Measurements from ENCODE around the gene ANO1.

ANO1 gene

GRCh38 chr11:70075836-70076235 lies 2.3 kb upstream of the ANO1 start:
- Histone ChIP-seq H3K4me3 (ENCODE audit: low read length) (no peak overlapping the region), H3K9ac (ENCODE audit: low read length) (no peak overlapping the region), H3K9me3 (ENCODE audit: control insufficient read depth, low read length) (no peaks in the 10 kb centered on the region), H3K36me3 (ENCODE audit: control insufficient read depth, insufficient read depth, low read length, severe bottlenecking) (no peaks in the 10 kb centered on the region), H3K4me1 (ENCODE audit: control insufficient read depth, insufficient read depth, low read length) (peaks cover 3% of the 10 kb centered on the region), H3K27me3 (replicated peaks; ENCODE audit: control insufficient read depth, insufficient read depth, low read length) (peaks cover 51% of the 10 kb centered on the region)
- no peak for DNase-seq (ENCODE audit: low read depth)

- Histone ChIP-seq H3K4me3 (ENCODE audit: low read length) (no peak overlapping the region), H3K27me3 (replicated peaks; ENCODE audit: control insufficient read depth, insufficient read depth, low read length) (peaks cover 49% of the 10 kb centered on the region), H3K9me3 (ENCODE audit: control insufficient read depth, low read length) (no peaks in the 10 kb centered on the region), H3K4me1 (ENCODE audit: control insufficient read depth, insufficient read depth, low read length) (peaks cover 3% of the 10 kb centered on the region), H3K9ac (ENCODE audit: low read length) (no peak overlapping the region), H3K36me3 (ENCODE audit: control insufficient read depth, insufficient read depth, low read length, severe bottlenecking) (no peaks in the 10 kb centered on the region)
- no peak for DNase-seq (ENCODE audit: low read depth)
These were observed 1.6 kb upstream of the ANO1 start for GRCh38 chr11:70076461-70076931.

GRCh38 chr11:70077411-70078094 lies 564 bp upstream of the ANO1 start:
- H3K4me1 ChIP-seq (ENCODE audit: control insufficient read depth, insufficient read depth, low read length), result peaks cover 3% of the 10 kb centered on the region
- no peaks in the 10 kb centered on the region for H3K9me3 ChIP-seq (ENCODE audit: control insufficient read depth, low read length)
- H3K4me3 ChIP-seq (ENCODE audit: low read length), result no peak overlapping the region
- H3K9ac ChIP-seq (ENCODE audit: low read length), result no peak overlapping the region
- DNase-seq (ENCODE audit: low read depth), result no peak
- H3K27me3 ChIP-seq (replicated peaks; ENCODE audit: control insufficient read depth, insufficient read depth, low read length), result peaks cover 56% of the 10 kb centered on the region
- no peaks in the 10 kb centered on the region for H3K36me3 ChIP-seq (ENCODE audit: control insufficient read depth, insufficient read depth, low read length, severe bottlenecking)

GRCh38 chr11:70078781-70079616 lies 882 bp downstream of the ANO1 start:
- peaks cover 43% of the 10 kb centered on the region for H3K27me3 ChIP-seq (replicated peaks; ENCODE audit: control insufficient read depth, insufficient read depth, low read length)
- H3K4me1 ChIP-seq (ENCODE audit: control insufficient read depth, insufficient read depth, low read length), result peaks cover 2% of the 10 kb centered on the region
- H3K4me3 ChIP-seq (ENCODE audit: low read length), result no peak overlapping the region
- H3K9me3 ChIP-seq (ENCODE audit: control insufficient read depth, low read length), result no peaks in the 10 kb centered on the region
- H3K36me3 ChIP-seq (ENCODE audit: control insufficient read depth, insufficient read depth, low read length, severe bottlenecking), result no peaks in the 10 kb centered on the region
- no peak for DNase-seq (ENCODE audit: low read depth)
- H3K9ac ChIP-seq (ENCODE audit: low read length), result no peak overlapping the region

- Histone ChIP-seq H3K9ac (ENCODE audit: low read length) (no peak overlapping the region), H3K9me3 (ENCODE audit: control insufficient read depth, low read length) (no peaks in the 10 kb centered on the region), H3K4me3 (ENCODE audit: low read length) (no peak overlapping the region), H3K36me3 (ENCODE audit: control insufficient read depth, insufficient read depth, low read length, severe bottlenecking) (no peaks in the 10 kb centered on the region), H3K4me1 (ENCODE audit: control insufficient read depth, insufficient read depth, low read length) (no peaks in the 10 kb centered on the region), H3K27me3 (replicated peaks; ENCODE audit: control insufficient read depth, insufficient read depth, low read length) (peaks cover 38% of the 10 kb centered on the region)
- no peak for DNase-seq (ENCODE audit: low read depth)
These were observed 1.6 kb downstream of the ANO1 start for GRCh38 chr11:70079691-70080090.

GRCh38 chr11:70080763-70081162 lies 2.6 kb downstream of the ANO1 start:
- no peak overlapping the region for H3K9ac ChIP-seq (ENCODE audit: low read length)
- H3K4me1 ChIP-seq (ENCODE audit: control insufficient read depth, insufficient read depth, low read length), result no peaks in the 10 kb centered on the region
- no peaks in the 10 kb centered on the region for H3K36me3 ChIP-seq (ENCODE audit: control insufficient read depth, insufficient read depth, low read length, severe bottlenecking)
- H3K27me3 ChIP-seq (replicated peaks; ENCODE audit: control insufficient read depth, insufficient read depth, low read length), result peaks cover 38% of the 10 kb centered on the region
- DNase-seq (ENCODE audit: low read depth), result no peak
- no peaks in the 10 kb centered on the region for H3K9me3 ChIP-seq (ENCODE audit: control insufficient read depth, low read length)
- no peak overlapping the region for H3K4me3 ChIP-seq (ENCODE audit: low read length)

GRCh38 chr11:70082829-70083228 lies 4.7 kb downstream of the ANO1 start:
- no peak for DNase-seq (ENCODE audit: low read depth)
- Histone ChIP-seq H3K4me3 (ENCODE audit: low read length) (no peak overlapping the region), H3K27me3 (replicated peaks; ENCODE audit: control insufficient read depth, insufficient read depth, low read length) (peaks cover 33% of the 10 kb centered on the region), H3K4me1 (ENCODE audit: control insufficient read depth, insufficient read depth, low read length) (no peaks in the 10 kb centered on the region), H3K36me3 (ENCODE audit: control insufficient read depth, insufficient read depth, low read length, severe bottlenecking) (no peaks in the 10 kb centered on the region), H3K9ac (ENCODE audit: low read length) (no peak overlapping the region), H3K9me3 (ENCODE audit: control insufficient read depth, low read length) (no peaks in the 10 kb centered on the region)

- DNase-seq (ENCODE audit: low read depth), result no peak
- Histone ChIP-seq H3K4me3 (ENCODE audit: low read length) (no peak overlapping the region), H3K4me1 (ENCODE audit: control insufficient read depth, insufficient read depth, low read length) (no peaks in the 10 kb centered on the region), H3K9me3 (ENCODE audit: control insufficient read depth, low read length) (no peaks in the 10 kb centered on the region), H3K27me3 (replicated peaks; ENCODE audit: control insufficient read depth, insufficient read depth, low read length) (peaks cover 34% of the 10 kb centered on the region), H3K9ac (ENCODE audit: low read length) (no peak overlapping the region), H3K36me3 (ENCODE audit: control insufficient read depth, insufficient read depth, low read length, severe bottlenecking) (no peaks in the 10 kb centered on the region)
These were observed 6.2 kb downstream of the ANO1 start for GRCh38 chr11:70084046-70084984.

- DNase-seq (ENCODE audit: low read depth), result no peak
- Histone ChIP-seq H3K4me3 (ENCODE audit: low read length) (no peak overlapping the region), H3K27me3 (replicated peaks; ENCODE audit: control insufficient read depth, insufficient read depth, low read length) (peaks cover 29% of the 10 kb centered on the region), H3K36me3 (ENCODE audit: control insufficient read depth, insufficient read depth, low read length, severe bottlenecking) (no peaks in the 10 kb centered on the region), H3K4me1 (ENCODE audit: control insufficient read depth, insufficient read depth, low read length) (peaks cover 1% of the 10 kb centered on the region), H3K9me3 (ENCODE audit: control insufficient read depth, low read length) (no peaks in the 10 kb centered on the region), H3K9ac (ENCODE audit: low read length) (no peak overlapping the region)
These were observed 8.0 kb downstream of the ANO1 start for GRCh38 chr11:70085815-70086769.

GRCh38 chr11:70087446-70088167 lies 9.5 kb downstream of the ANO1 start:
- Histone ChIP-seq H3K4me3 (ENCODE audit: low read length) (no peak overlapping the region), H3K4me1 (ENCODE audit: control insufficient read depth, insufficient read depth, low read length) (peaks cover 3% of the 10 kb centered on the region), H3K27me3 (replicated peaks; ENCODE audit: control insufficient read depth, insufficient read depth, low read length) (peaks cover 35% of the 10 kb centered on the region), H3K9ac (ENCODE audit: low read length) (no peak overlapping the region), H3K9me3 (ENCODE audit: control insufficient read depth, low read length) (peaks cover 6% of the 10 kb centered on the region), H3K36me3 (ENCODE audit: control insufficient read depth, insufficient read depth, low read length, severe bottlenecking) (no peaks in the 10 kb centered on the region)
- DNase-seq (ENCODE audit: low read depth), result no peak

All from adipocyte (in vitro differentiated cells).